ENCODE results near the gene TCF19.
A peak's percentile ranks its signal among the peaks of the same experiment; 100 is the strongest.

TCF19 gene, protein sequence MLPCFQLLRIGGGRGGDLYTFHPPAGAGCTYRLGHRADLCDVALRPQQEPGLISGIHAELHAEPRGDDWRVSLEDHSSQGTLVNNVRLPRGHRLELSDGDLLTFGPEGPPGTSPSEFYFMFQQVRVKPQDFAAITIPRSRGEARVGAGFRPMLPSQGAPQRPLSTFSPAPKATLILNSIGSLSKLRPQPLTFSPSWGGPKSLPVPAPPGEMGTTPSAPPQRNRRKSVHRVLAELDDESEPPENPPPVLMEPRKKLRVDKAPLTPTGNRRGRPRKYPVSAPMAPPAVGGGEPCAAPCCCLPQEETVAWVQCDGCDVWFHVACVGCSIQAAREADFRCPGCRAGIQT

GRCh38 chr6:31158140-31158862 lies at the start of gene TCF19:
Gene TCF19 (plus strand): TSS chr6:31158589. CDS start chr6:31159470, 881 bp downstream.
- peak; percentile 99 for DNase-seq

DNA sequence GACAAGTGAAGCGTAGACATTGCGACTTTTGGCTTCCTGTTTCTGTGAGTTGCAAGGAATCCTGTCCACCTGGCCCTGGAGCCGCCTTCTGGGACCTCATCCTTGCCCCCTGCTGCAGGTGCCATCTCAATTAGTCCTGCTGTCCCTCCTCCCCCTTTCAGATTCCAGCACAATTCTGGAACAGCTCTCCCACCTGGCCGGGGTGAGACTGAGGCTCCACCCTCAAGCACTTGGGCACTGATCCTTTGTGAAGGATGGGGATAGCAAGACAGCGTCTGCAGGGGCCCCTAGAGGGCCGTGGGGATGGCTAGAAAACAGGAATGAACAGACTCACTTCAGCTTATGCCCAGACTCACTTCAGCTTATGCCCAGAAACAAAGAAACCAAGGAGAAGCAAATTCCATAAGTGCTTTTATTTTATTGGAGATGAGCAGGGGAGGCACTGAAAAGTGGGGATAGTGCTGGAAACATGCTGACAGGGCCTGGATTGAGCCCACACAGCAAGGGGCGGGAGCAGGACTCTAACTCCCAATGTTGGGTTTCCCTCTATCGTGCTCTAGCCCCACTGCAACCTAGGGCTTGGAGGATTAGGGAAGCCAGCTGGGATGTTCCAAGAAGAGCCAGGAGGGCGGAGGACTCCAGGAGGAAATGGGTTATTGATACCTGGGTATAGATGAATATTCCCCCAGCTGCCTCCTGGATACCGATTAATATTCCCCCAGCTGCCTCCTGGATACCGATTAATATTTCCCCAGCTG lies 47.4 kb upstream of the TCF19 start:
- no peak for DNase-seq

- DNase-seq: no peak
Observed at GRCh38 chr6:31111712-31112111, 46.7 kb upstream of the TCF19 start.

- DNase-seq: no peak
Observed at GRCh38 chr6:31112478-31112877, 45.9 kb upstream of the TCF19 start, which contains the start of gene C6orf15. Gene C6orf15 (minus strand): TSS chr6:31112575. CDS start chr6:31112555, 20 bp downstream.

GRCh38 chr6:31113861-31114540 lies 44.4 kb upstream of the TCF19 start:
- no peak for DNase-seq

DNA sequence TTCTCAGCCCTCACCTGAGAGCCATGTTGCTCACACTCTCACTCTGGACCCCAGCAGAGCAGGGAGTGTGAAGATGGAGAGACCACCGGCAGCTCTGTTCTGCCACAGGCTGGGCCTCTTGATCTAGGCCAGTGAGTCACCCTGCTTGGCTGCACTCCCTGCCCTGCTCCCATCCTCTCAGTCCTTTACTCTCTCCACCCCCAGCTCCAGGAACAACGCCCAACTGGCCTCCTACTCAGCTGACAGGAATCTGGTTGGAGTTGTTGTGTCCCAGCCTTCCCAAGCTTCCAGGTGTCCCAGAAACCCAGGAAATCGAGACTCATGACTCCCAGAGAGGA lies 43.9 kb upstream of the TCF19 start, which contains the start of gene PSORS1C1:
PSORS1C1 (plus strand) TSS at position 260 of the 338 bp plus-strand sequence. CDS start 14,833 bp downstream, outside the sequence.
- DNase-seq: no peak

GRCh38 chr6:31114970-31115849 lies 43.2 kb upstream of the TCF19 start:
- no peak for DNase-seq

GRCh38 chr6:31115941-31116560 lies 42.3 kb upstream of the TCF19 start:
- DNase-seq: no peak

DNA sequence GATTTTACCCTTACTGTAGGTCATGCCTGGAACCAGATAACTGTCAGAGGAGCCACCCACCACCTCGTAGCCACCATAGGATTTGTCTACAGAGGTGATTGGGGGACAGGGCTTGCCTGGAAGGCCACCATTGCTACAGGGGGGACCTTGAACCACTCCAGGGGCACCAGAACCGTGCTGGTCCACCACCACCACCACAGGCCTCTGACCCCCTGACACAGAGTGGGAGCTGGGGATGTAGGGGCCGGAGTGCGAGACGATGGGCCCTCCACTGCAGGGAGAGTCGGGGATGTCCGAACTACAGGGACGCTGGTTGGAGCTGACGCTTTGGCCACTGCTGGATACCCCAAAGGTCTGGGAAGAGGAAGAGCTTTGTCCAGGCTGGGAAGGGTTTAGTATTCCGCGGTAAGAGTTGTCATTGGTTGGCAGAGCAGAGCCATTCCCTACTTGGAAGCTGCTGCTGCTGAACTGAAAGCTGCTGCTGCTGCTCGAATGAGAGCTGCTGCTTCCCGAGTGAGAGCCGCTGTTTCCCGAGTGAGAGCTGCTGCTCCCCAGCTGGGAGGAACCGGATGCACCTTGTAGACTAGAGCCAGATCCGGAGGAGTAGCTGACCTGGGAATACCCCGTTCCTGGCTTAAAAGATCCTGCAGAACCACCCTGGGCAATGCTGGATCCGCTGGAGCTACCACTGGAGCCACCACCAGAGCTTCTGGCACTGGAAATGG lies 41.6 kb upstream of the TCF19 start:
- DNase-seq: no peak

GRCh38 chr6:31118178-31118577 lies 40.2 kb upstream of the TCF19 start:
- DNase-seq: no peak

DNA sequence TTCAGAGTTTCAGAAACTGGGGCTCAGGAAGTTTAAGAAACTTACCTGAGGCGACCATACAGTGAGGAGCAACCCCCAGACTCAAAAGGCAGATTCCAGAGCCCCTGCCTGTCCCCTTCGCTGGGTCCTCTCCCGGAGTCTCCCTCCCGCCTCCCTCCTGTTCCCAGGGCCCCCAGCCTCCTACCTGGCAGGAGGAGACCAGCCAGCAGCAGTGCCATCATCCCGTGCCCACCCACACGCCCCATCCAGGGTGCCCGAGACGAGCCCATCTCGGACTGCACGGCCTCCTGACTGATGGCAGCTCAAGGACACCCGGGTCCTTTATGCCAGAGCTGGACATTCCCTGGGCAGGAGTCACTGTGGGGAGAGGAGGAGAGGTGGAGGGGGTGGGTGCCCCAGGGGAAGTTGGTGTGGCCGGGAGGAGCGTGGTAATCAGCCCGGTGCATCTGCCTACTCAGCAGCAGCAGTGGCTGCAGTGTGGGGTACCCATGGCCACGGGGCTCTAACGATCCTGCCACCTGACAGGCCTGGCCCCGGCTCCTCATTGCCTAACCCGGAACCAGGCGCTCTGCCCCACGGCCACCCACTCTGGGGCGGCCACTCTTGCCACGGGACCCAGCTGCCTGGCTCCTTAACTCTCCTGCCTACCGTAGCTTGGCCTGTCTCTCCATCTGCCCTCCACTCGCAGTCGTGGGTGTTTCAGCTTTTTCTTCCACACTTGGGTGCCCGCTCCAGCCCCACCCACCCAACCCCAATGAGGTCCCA lies 38.1 kb upstream of the TCF19 start, which contains the start of gene CDSN:
CDSN (minus strand) TSS at position 296 of the 765 bp plus-strand sequence; CDS start at position 269, 27 bp downstream.
- no peak for DNase-seq

DNA sequence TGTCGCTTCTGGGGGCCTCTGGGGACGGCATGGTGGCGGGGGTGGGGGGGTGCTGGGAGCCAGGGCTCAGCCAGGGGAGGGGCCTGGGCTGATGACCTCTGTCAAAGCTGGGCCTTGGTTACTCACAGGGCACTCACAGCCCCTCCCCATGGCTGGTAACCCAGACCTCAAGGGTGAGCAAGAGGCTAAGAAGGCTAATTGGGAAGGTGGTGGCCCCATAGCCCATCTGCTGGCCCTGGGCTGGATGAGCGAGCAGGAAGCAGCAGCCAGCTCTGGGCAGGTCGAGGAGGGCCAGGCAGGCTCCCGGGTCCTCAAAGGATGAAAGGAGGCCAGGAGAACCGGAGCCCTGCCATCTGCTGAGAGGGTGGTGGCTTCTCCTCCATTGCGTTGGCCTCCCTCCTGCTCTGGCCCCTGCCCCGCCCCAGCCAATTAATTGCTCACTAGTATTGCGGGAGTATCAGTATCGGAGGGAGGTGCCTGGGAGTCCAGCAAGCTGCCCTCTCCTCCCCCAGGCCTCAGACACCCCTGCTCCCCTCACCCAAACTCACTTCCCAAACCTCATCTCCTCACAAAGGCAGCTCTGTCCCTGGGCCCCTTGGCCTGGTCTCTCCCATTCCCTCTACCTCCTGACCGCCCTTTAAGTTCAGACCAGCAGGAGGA lies 37.1 kb upstream of the TCF19 start:
- DNase-seq: no peak

- no peak for DNase-seq
Observed at GRCh38 chr6:31122791-31123706, 35.3 kb upstream of the TCF19 start.

DNA sequence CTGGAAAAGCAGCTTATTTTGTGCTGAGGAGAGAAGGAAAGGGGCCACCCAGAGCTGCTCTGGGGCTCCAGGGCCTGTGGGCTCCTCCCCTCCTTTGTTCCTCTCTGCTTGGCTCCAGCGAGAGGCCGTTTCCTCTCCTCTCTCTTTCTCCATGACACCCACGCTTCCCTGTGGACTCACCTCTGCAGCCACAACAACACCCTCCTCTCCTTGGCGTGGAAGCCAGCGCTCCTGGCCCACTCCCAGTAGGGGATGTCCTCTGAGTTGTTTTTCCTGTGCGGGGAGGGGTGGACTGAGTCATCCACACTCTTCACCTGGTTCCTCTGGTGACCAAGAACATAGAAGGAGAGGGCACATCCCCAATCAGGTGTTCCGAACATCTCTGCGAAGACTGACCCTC lies 33.2 kb upstream of the TCF19 start:
- no peak for DNase-seq

DNA sequence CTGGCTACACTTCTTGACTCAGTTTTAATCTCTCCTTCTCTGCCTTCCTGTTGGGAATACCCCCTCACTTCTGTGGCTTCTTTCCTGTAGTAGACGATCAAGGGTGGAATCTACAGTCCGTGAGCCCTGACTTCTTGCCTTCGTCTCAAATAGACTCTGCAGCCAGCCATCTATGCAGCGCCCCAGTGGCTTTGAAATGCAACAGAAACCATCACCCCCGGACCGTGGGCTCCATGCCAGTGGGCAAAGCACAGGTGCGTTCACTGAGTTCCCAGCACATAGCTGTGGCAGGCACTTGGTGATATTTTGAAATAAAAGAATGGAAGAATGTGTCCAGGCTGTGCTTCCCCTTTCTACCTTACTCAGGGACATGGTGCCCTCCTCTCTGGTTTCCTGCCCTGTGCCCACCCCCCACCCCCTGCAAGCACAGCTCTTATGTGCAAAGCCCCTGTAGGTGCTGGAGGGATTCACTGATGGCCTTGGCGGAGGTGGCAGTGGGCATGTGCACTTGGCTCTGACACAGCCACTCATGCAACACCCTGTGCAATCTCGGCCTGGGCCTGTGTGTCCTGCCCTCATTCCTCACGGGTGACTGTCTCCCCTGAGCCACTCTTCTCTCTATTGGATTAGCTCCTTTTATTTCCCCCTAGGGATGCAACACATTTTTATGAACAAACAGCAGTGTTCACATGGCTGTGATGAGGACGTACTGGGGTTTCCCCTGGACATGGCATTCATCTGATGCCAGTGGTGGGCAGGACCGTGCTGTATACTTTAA lies 32.6 kb upstream of the TCF19 start:
- no peak for DNase-seq

- DNase-seq: no peak
Observed at GRCh38 chr6:31126396-31127175, 31.8 kb upstream of the TCF19 start.
